ENCODE data around the gene IFNL3.

The IFNL3 gene

DNA sequence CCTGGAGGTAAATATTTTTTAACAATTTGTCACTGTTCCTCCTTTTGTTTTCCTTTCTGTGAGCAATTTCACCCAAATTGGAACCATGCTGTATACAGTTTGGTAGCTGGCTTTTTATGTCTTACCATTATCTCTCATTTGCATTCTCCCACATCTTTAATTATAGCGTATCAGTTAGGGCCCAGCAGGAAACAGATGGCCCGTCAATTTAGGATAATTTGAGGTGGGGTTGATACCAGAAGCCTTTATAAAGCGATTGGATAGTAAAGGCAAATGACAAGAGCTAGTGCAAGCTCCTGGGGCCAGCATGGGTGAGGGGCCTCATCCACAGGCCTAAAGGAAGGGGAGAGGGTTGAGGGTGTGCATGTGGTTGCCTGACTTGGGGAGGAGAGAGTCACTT lies 7.7 kb upstream of the IFNL3 start:
- no peak overlapping the region for H3K4me2 ChIP-seq (ENCODE audit: low read length)
- TF ChIP-seq, protein P1, sequence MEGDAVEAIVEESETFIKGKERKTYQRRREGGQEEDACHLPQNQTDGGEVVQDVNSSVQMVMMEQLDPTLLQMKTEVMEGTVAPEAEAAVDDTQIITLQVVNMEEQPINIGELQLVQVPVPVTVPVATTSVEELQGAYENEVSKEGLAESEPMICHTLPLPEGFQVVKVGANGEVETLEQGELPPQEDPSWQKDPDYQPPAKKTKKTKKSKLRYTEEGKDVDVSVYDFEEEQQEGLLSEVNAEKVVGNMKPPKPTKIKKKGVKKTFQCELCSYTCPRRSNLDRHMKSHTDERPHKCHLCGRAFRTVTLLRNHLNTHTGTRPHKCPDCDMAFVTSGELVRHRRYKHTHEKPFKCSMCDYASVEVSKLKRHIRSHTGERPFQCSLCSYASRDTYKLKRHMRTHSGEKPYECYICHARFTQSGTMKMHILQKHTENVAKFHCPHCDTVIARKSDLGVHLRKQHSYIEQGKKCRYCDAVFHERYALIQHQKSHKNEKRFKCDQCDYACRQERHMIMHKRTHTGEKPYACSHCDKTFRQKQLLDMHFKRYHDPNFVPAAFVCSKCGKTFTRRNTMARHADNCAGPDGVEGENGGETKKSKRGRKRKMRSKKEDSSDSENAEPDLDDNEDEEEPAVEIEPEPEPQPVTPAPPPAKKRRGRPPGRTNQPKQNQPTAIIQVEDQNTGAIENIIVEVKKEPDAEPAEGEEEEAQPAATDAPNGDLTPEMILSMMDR (IDR thresholded peaks at IDR 0.05) = no peak
- H3K79me2 ChIP-seq = no peaks in the 10 kb centered on the region
- no peaks in the 10 kb centered on the region for H3K27me3 ChIP-seq (ENCODE audit: control insufficient read depth, insufficient read depth, low read length)
- no peak overlapping the region for H3K9ac ChIP-seq
- H2AFZ ChIP-seq = no peak overlapping the region
- H3K9me3 ChIP-seq (ENCODE audit: control insufficient read depth, low read length) = no peaks in the 10 kb centered on the region
- H3K4me1 ChIP-seq = peaks cover 4% of the 10 kb centered on the region
- no peaks in the 10 kb centered on the region for H3K36me3 ChIP-seq (ENCODE audit: control insufficient read depth, insufficient read depth, low read length)
- H3K4me3 ChIP-seq (ENCODE audit: low read depth, low read length) = no peak overlapping the region
- H3K27ac ChIP-seq = no peak overlapping the region

DNA sequence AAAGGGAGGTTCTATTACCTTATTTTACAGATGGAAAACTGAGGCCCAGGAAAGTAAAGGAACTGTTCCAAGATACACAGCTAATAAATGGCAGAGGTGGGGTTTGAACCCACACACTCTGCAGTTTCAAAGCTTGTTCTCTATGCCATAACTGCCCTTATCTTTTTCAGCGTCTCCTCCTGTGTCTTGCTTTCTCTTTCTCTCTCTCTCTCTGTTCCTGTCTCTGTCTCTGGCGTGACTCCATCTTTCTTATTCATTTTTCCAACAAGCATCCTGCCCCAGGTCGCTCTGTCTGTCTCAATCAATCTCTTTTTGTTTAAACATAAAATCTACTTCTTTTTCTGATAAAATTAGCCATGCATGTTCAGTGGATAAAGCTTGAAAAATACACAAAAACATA lies 7.0 kb upstream of the IFNL3 start:
- Histone ChIP-seq H2AFZ (no peak overlapping the region), H3K9me3 (ENCODE audit: control insufficient read depth, low read length) (no peaks in the 10 kb centered on the region), H3K4me2 (ENCODE audit: low read length) (no peak overlapping the region), H3K9ac (no peak overlapping the region), H3K27ac (no peak overlapping the region), H3K79me2 (no peaks in the 10 kb centered on the region), H3K36me3 (ENCODE audit: control insufficient read depth, insufficient read depth, low read length) (no peaks in the 10 kb centered on the region), H3K4me1 (peaks cover 5% of the 10 kb centered on the region), H3K27me3 (ENCODE audit: control insufficient read depth, insufficient read depth, low read length) (no peaks in the 10 kb centered on the region), H3K4me3 (ENCODE audit: low read depth, low read length) (no peak overlapping the region)
- TF ChIP-seq, protein P1 (IDR thresholded peaks at IDR 0.05) = no peak

- Histone ChIP-seq H3K4me1 (peaks cover 5% of the 10 kb centered on the region), H3K27me3 (ENCODE audit: control insufficient read depth, insufficient read depth, low read length) (no peaks in the 10 kb centered on the region), H3K9ac (no peak overlapping the region), H3K27ac (no peak overlapping the region), H2AFZ (no peak overlapping the region), H3K4me3 (ENCODE audit: low read depth, low read length) (no peak overlapping the region), H3K4me2 (ENCODE audit: low read length) (no peak overlapping the region), H3K79me2 (no peaks in the 10 kb centered on the region), H3K9me3 (ENCODE audit: control insufficient read depth, low read length) (no peaks in the 10 kb centered on the region), H3K36me3 (ENCODE audit: control insufficient read depth, insufficient read depth, low read length) (no peaks in the 10 kb centered on the region)
- TF ChIP-seq, protein P1 (IDR thresholded peaks at IDR 0.05) = no peak
These were observed 6.3 kb upstream of the IFNL3 start for GRCh38 chr19:39251081-39251480.

DNA sequence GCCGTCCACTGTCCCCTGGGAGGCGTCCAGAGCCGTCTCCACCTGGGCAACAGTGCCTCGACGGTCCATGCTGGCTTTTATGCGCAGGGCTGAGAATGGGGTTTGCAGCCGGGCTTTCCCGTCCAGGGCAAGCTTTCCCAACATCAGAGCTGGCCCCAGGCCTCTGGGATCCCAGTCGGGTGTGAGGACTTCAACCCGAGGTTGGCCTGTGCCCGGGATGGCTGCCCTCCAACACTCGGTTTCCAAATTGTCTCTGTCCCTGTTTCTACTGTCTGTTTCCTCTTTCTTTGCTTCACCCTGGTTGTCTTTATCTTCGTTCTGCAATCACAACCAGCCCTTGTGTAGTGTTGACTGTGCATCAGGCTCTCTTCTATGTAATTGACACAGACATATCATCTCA lies 4.0 kb upstream of the IFNL3 start, which contains the start of gene IFNL4:
TSS of gene IFNL4 (minus strand) at position 51 of the 400 bp plus-strand sequence.
- no peak within 1 kb of the TSS for H3K9ac ChIP-seq
- H3K27ac ChIP-seq = no peak within 1 kb of the TSS
- TF ChIP-seq, protein P1 (IDR thresholded peaks at IDR 0.05) = no peak
- H3K4me1 ChIP-seq = peaks cover 5% of the 10 kb centered on the region
- H2AFZ ChIP-seq = peak within 1 kb of the TSS; percentile 73
- H3K4me3 ChIP-seq (ENCODE audit: low read depth, low read length) = no peak within 1 kb of the TSS
- no peaks in the 10 kb centered on the region for H3K9me3 ChIP-seq (ENCODE audit: control insufficient read depth, low read length)
- no peaks in the 10 kb centered on the region for H3K79me2 ChIP-seq
- peak within 1 kb of the TSS; percentile 53 for H3K4me2 ChIP-seq (ENCODE audit: low read length)
- no peaks in the 10 kb centered on the region for H3K27me3 ChIP-seq (ENCODE audit: control insufficient read depth, insufficient read depth, low read length)
- no peaks in the 10 kb centered on the region for H3K36me3 ChIP-seq (ENCODE audit: control insufficient read depth, insufficient read depth, low read length)

All from parathyroid adenoma (tissue), 2 donors.